Activated T-helper 1 cell treated with anti-CD3 and anti-CD28 coated beads, Interleukin-12 subunit alpha, Interleukin-12 subunit beta, Interleukin-2, Interleukin-4 antibody, amounts not matched to agents 30 ng/mL and 10 ng/mL and 1 ng/mL, durations not matched to agents 14 hours and 24 hours and 36 hours (primary cell): ENCODE results near the gene DGKQ. TPM values are rescaled to one million over a fixed set of nuclear protein-coding genes. Genes with fewer than 3 reads are reported as not detected.

Experiments
- DNase-seq: peaks from one replicate; pipeline ENCODE4 v3.0.0; 2021; ENCODE audit warnings: low spot score
- H3K27ac Mint-ChIP-seq: one replicate; pipeline ENCODE4 v1.8.0; 2021; ENCODE audit warnings: mild to moderate bottlenecking, mixed read lengths
- H3K27me3 Mint-ChIP-seq: one replicate; pipeline ENCODE4 v1.8.0; 2022; ENCODE audit warnings: mild to moderate bottlenecking, moderate library complexity, mixed read lengths; ENCODE audit not compliant: insufficient read depth
- H3K36me3 Mint-ChIP-seq: one replicate; pipeline ENCODE4 v1.8.0; 2021; ENCODE audit warnings: low read depth, mixed read lengths
- H3K4me1 Mint-ChIP-seq: one replicate; pipeline ENCODE4 v1.8.0; 2021; ENCODE audit warnings: low read depth, mixed read lengths
- H3K4me3 Mint-ChIP-seq: one replicate; pipeline ENCODE4 v1.8.0; 2021; ENCODE audit warnings: mild to moderate bottlenecking, moderate library complexity, mixed read lengths
- H3K9me3 Mint-ChIP-seq: one replicate; pipeline ENCODE4 v1.8.0; 2021; ENCODE audit warnings: mixed read lengths
- intact Hi-C: fragments of 100-400 bp; cut with micrococcal nuclease; formaldehyde crosslinking; loops from one replicate; pipeline ENCODE4 v1.15.1; 2024
- total RNA-seq: library from RNA; stranded (reverse); gene quantifications from 2 replicates; pipeline ENCODE4 v1.2.3, GENCODE V29; 2022

The DGKQ gene, protein sequence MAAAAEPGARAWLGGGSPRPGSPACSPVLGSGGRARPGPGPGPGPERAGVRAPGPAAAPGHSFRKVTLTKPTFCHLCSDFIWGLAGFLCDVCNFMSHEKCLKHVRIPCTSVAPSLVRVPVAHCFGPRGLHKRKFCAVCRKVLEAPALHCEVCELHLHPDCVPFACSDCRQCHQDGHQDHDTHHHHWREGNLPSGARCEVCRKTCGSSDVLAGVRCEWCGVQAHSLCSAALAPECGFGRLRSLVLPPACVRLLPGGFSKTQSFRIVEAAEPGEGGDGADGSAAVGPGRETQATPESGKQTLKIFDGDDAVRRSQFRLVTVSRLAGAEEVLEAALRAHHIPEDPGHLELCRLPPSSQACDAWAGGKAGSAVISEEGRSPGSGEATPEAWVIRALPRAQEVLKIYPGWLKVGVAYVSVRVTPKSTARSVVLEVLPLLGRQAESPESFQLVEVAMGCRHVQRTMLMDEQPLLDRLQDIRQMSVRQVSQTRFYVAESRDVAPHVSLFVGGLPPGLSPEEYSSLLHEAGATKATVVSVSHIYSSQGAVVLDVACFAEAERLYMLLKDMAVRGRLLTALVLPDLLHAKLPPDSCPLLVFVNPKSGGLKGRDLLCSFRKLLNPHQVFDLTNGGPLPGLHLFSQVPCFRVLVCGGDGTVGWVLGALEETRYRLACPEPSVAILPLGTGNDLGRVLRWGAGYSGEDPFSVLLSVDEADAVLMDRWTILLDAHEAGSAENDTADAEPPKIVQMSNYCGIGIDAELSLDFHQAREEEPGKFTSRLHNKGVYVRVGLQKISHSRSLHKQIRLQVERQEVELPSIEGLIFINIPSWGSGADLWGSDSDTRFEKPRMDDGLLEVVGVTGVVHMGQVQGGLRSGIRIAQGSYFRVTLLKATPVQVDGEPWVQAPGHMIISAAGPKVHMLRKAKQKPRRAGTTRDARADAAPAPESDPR
- total RNA-seq = 17.8 and 18.0 TPM in 2 replicates

GRCh38 chr4:973431-974397, at the start of gene DGKQ:
Gene DGKQ, minus strand, starts transcription at chr4:973569. Its CDS starts 87 bp downstream, at chr4:973482.
- Mint-ChIP-seq H3K36me3 (no peaks in the 10 kb centered on the region), H3K4me3 (peak within 1 kb of the TSS; percentile 51), H3K4me1 (no peaks in the 10 kb centered on the region), H3K27ac (no peak within 1 kb of the TSS), H3K9me3 (no peaks in the 10 kb centered on the region), H3K27me3 (no peaks in the 10 kb centered on the region)
- intact Hi-C loops = loop anchor here (1.0 to 5.0 kb wide), 7 partner anchors 12 to 374 kb away; partner anchors contain the start of genes GAK, PCGF3, TMEM175 and UVSSA
- DNase-seq = peak; percentile 80

GRCh38 chr4:1022739-1023066, 49.3 kb upstream of the DGKQ start:
- Mint-ChIP-seq H3K36me3 (peaks cover 4% of the 10 kb centered on the region), H3K4me3 (no peak overlapping the region), H3K27ac (no peak overlapping the region), H3K9me3 (no peaks in the 10 kb centered on the region), H3K27me3 (no peaks in the 10 kb centered on the region), H3K4me1 (peaks cover 12% of the 10 kb centered on the region)
- intact Hi-C loops = no loop called here
- DNase-seq = no peak

- H3K9me3 Mint-ChIP-seq = no peaks in the 10 kb centered on the region
Measured at GRCh38 chr4:1022051-1022738, 48.8 kb upstream of the DGKQ start.

GRCh38 chr4:1021386-1022050, 48.1 kb upstream of the DGKQ start:
- H3K9me3 Mint-ChIP-seq = no peaks in the 10 kb centered on the region
- H3K27ac Mint-ChIP-seq = no peak overlapping the region
- H3K36me3 Mint-ChIP-seq = peaks cover 4% of the 10 kb centered on the region
- peaks cover 12% of the 10 kb centered on the region for H3K4me1 Mint-ChIP-seq
- intact Hi-C loops = no loop called here
- no peak overlapping the region for H3K4me3 Mint-ChIP-seq
- H3K27me3 Mint-ChIP-seq = no peaks in the 10 kb centered on the region
- no peak for DNase-seq

More at GRCh38 chr4:1022051-1022738, 48.8 kb upstream of the DGKQ start:
- no peak for DNase-seq
- intact Hi-C loops = no loop called here
- Mint-ChIP-seq H3K36me3 (peaks cover 4% of the 10 kb centered on the region), H3K4me3 (no peak overlapping the region), H3K4me1 (peaks cover 12% of the 10 kb centered on the region), H3K27me3 (no peaks in the 10 kb centered on the region), H3K27ac (no peak overlapping the region)

DNA sequence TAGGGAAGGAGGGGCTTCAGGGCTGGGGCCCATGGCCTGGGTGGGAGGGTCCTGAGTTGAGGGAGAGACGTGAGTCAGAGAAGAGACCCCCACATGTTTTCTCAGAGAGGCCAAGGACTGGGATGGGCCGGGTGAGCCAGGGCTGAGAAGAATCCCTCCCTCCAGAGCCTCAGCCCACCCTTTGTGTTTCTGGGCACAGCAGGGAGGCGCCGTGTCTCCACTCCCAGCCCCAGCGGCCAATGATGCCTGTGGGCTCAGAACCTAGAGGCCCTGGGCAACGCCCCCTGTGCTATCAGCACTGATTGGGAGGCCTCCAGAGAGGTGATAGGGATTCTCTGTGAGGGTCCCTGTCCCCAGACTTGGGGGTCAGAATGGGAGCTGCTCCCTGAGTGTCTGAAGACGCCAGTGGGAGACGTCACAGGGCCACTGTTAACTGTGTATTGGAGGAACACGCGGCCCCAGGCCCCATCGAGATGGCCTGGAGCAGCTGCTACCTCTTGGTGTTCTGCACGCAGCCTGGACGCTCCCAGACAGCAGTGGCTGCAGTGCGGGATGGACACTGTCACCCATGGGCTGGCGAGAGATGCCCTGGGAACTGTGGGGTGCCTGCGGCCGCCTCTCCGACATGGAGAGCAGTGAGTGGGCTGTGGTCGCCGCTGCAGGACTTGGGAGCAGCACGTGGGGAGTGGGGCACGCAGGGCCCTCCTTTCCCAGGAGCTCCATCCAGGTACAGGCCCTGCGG, 46.5 kb upstream of the DGKQ start:
- no peaks in the 10 kb centered on the region for H3K4me1 Mint-ChIP-seq
- no peak overlapping the region for H3K4me3 Mint-ChIP-seq
- no peak for DNase-seq
- intact Hi-C loops = no loop called here
- H3K36me3 Mint-ChIP-seq = no peaks in the 10 kb centered on the region
- no peaks in the 10 kb centered on the region for H3K9me3 Mint-ChIP-seq
- no peaks in the 10 kb centered on the region for H3K27me3 Mint-ChIP-seq
- H3K27ac Mint-ChIP-seq = no peak overlapping the region

DNA sequence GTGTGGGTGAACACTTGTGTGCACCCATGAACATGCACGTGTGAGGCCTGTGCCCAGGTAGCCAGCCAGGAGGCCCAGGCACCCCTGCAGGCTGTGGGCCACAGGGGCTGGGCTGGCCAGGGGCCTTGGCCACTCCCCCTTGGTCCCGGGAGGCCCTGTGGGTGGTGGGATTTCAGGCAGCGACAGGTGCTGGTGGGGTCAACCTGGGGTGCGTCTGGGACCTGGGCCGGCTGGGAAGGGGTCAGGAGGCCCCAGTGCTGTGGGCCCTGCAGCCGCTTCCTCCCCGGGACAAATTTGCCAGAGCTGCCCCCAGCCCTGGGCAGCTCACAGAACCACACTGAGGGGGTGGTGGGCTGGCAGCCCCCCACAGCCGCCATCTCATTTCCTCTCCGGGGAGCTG, 46.0 kb upstream of the DGKQ start:
- H3K4me3 Mint-ChIP-seq = no peak overlapping the region
- H3K9me3 Mint-ChIP-seq = no peaks in the 10 kb centered on the region
- H3K36me3 Mint-ChIP-seq = no peaks in the 10 kb centered on the region
- DNase-seq = no peak
- H3K27me3 Mint-ChIP-seq = no peaks in the 10 kb centered on the region
- no peak overlapping the region for H3K27ac Mint-ChIP-seq
- H3K4me1 Mint-ChIP-seq = no peaks in the 10 kb centered on the region
- intact Hi-C loops = no loop called here

- H3K9me3 Mint-ChIP-seq = no peaks in the 10 kb centered on the region
- H3K4me3 Mint-ChIP-seq = no peak overlapping the region
- no peak overlapping the region for H3K27ac Mint-ChIP-seq
- intact Hi-C loops = no loop called here
- no peak for DNase-seq
- H3K4me1 Mint-ChIP-seq = no peaks in the 10 kb centered on the region
- H3K36me3 Mint-ChIP-seq = peaks cover 3% of the 10 kb centered on the region
- no peaks in the 10 kb centered on the region for H3K27me3 Mint-ChIP-seq
Measured at GRCh38 chr4:1018147-1019020, 45.0 kb upstream of the DGKQ start.

DNA sequence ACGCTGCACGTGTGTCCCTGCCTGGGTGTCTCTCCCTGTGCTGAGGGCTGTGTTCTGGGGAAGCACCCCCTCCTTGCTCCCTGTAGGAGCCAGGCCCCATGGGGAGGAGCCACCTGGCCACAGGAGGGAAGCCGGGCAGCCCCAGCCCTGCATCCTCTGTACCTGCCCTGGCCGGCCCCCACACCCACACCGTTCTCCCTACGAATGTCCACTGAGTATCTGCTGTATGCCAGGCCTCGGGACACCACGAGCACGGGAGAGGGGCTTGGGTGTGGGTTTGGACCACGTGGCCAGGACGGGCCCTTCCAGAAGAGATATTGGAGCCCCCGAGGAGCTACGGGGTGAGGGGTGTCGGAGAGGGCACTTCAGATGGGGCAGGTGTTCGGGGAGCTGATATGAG, 44.3 kb upstream of the DGKQ start:
- DNase-seq = no peak
- Mint-ChIP-seq H3K4me3 (no peak overlapping the region), H3K27me3 (no peaks in the 10 kb centered on the region), H3K9me3 (no peaks in the 10 kb centered on the region), H3K4me1 (no peaks in the 10 kb centered on the region), H3K36me3 (peaks cover 3% of the 10 kb centered on the region), H3K27ac (no peak overlapping the region)
- intact Hi-C loops = no loop called here

- Mint-ChIP-seq H3K27ac (no peak overlapping the region), H3K36me3 (peaks cover 3% of the 10 kb centered on the region), H3K4me3 (no peak overlapping the region), H3K9me3 (no peaks in the 10 kb centered on the region), H3K27me3 (no peaks in the 10 kb centered on the region), H3K4me1 (no peaks in the 10 kb centered on the region)
- intact Hi-C loops = no loop called here
- no peak for DNase-seq
Measured at GRCh38 chr4:1017211-1017610, 43.8 kb upstream of the DGKQ start.

GRCh38 chr4:1015746-1016145, 42.4 kb upstream of the DGKQ start:
- Mint-ChIP-seq H3K4me3 (no peak overlapping the region), H3K9me3 (no peaks in the 10 kb centered on the region), H3K4me1 (peaks cover under 1% of the 10 kb centered on the region), H3K36me3 (peaks cover 3% of the 10 kb centered on the region), H3K27ac (no peak overlapping the region), H3K27me3 (no peaks in the 10 kb centered on the region)
- intact Hi-C loops = no loop called here
- no peak for DNase-seq
